ENCODE measurements around the gene TMEM60. TPM values are rescaled to one million over a fixed set of nuclear protein-coding genes. Genes with fewer than 3 reads are reported as not detected.

Gene TMEM60
- total and polyA plus RNA-seq, 10 of the 15 experiments (the other 5 are each of a cell fraction or from before 2014, with no cell fraction given) = 13.2 to 94.2 (median 30.2) TPM

- TF ChIP-seq E4F1 (IDR thresholded peaks at IDR 0.05; ENCODE audit: borderline replicate concordance, partially characterized antibody) = no peak
- 0 out of 2 replicates have a peak, but pooled peaks have one; percentile 27 for TF ChIP-seq HCFC1 (IDR thresholded peaks at IDR 0.05; ENCODE audit: low read length)
- no peak for TF ChIP-seq SP1 (IDR thresholded peaks at IDR 0.05; ENCODE audit: low read depth, low read length)
- TF ChIP-seq HSF1 (IDR thresholded peaks at IDR 0.05; ENCODE audit: low read depth, low read length) = no peak
- TF ChIP-seq LARP7 (IDR thresholded peaks at IDR 0.05) = peak; percentile 63; the same call in 1 of the 2 replicates
- no peak for TF ChIP-seq SMAD1 (IDR thresholded peaks at IDR 0.05; ENCODE audit: low read depth, partially characterized antibody)
- no peak for TF ChIP-seq IRF3 (IDR thresholded peaks at IDR 0.05)
- TF ChIP-seq IKZF2 (IDR thresholded peaks at IDR 0.05) = 0 out of 4 replicates have a peak, but pooled peaks of 1 of the 2 experiments have one; percentile 0
- no peak for TF ChIP-seq ZSCAN29 (IDR thresholded peaks at IDR 0.05)
- no peak; the same call in 1 of the 2 replicates for TF ChIP-seq GATAD2B (conservative IDR thresholded peaks at IDR 0.05; ENCODE audit: low read depth)
- no peak for TF ChIP-seq ZNF207 (IDR thresholded peaks at IDR 0.05; ENCODE audit: borderline replicate concordance)
- no peak for TF ChIP-seq JUND (IDR thresholded peaks at IDR 0.05; ENCODE audit: low read depth, low read length)
- TF ChIP-seq POLR2A (IDR thresholded peaks at IDR 0.05; ENCODE audit: low read depth, low read length) = peak; percentile 54
- TF ChIP-seq PBX3 (IDR thresholded peaks at IDR 0.05; ENCODE audit: insufficient replicate concordance, low read depth, low read length) = no peak
- TF ChIP-seq E2F8 (IDR thresholded peaks at IDR 0.05; ENCODE audit: low read depth, partially characterized antibody) = no peak
- TF ChIP-seq EP300 (IDR thresholded peaks at IDR 0.05; ENCODE audit: borderline replicate concordance in 1 of 2, control insufficient read depth in 1 of 2, low read depth in 2 of 2, low read length in 2 of 2) = 0 out of 4 replicates have a peak, but pooled peaks of 1 of the 2 experiments have one; percentile 41
- 0 out of 4 replicates have a peak, but pooled peaks of 1 of the 2 experiments have one; percentile 51 for TF ChIP-seq BHLHE40 (IDR thresholded peaks at IDR 0.05; ENCODE audit: borderline replicate concordance in 1 of 2, low read depth in 2 of 2, low read length in 1 of 2)
- no peak for TF ChIP-seq TBL1XR1 (IDR thresholded peaks at IDR 0.05; ENCODE audit: low read depth, low read length)
- TF ChIP-seq SUZ12 (IDR thresholded peaks at IDR 0.05; ENCODE audit: unreplicated experiment) = no peak
Measured at GRCh38 chr7:77797734-77798393, 370 bp downstream of the TMEM60 start (continued).
